Epidermal melanocyte (primary cell): Measurements from ENCODE around the gene HASPIN.

ENCODE experiments used
- DNase-seq: peaks from one replicate; pipeline ENCODE4 v3.0.0; 2011; ENCODE audit warnings: low spot score; ENCODE audit not compliant: insufficient read length

HASPIN gene

DNA sequence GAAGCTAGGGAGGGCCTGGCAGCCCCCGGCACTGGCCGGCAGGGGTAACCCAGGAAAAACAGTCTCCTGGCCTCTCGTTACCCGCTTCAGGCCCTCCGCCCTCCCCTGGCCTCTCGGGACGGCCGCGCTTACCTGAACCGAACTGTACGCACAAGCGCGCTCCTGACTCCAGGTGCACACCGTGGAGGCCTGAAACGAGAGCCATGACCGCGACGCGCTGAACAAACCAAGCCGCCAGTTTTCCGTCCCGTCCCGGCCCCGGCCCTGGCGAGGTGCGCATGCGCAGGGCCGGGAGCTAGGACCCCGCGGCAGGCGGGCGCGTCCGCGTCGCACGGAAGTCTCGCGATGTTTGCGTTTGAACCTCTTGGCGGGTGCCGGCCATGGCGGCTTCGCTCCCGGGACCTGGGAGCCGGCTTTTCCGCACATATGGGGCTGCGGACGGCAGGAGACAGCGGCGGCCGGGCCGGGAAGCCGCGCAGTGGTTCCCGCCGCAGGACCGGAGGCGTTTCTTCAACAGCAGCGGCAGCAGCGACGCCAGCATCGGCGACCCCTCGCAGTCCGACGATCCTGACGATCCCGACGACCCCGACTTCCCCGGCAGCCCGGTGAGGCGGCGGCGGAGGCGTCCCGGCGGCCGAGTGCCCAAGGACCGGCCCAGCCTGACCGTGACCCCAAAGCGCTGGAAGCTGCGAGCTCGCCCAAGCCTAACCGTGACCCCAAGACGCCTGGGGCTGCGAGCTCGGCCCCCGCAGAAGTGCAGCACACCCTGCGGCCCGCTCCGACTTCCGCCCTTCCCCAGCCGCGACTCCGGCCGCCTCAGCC lies at the start of gene HASPIN:
HASPIN (plus strand) TSS at position 348 of the 822 bp plus-strand sequence; CDS start at position 381, 33 bp downstream.
- DNase-seq, result peak; percentile 94

DNA sequence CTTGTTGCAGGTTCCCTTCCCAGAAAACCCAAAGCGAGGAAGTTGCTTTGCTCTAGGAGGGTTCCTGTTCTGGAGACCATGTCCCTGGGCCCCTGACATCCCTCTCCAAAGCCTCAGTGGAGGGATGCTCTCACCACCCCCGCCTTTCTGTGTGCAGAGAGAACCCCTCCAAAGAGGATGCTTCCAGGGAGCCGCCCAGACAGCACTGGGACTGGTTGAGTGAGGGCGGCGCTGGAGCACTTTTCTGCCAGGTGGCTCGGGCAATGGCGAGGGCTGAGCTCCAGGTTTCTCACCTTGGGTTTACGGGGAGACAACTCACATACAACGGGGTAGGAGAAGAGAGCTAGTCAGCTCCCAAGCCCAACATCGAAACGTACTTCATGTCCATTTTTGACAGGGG lies 47.8 kb upstream of the HASPIN start:
- DNase-seq, result no peak

DNA sequence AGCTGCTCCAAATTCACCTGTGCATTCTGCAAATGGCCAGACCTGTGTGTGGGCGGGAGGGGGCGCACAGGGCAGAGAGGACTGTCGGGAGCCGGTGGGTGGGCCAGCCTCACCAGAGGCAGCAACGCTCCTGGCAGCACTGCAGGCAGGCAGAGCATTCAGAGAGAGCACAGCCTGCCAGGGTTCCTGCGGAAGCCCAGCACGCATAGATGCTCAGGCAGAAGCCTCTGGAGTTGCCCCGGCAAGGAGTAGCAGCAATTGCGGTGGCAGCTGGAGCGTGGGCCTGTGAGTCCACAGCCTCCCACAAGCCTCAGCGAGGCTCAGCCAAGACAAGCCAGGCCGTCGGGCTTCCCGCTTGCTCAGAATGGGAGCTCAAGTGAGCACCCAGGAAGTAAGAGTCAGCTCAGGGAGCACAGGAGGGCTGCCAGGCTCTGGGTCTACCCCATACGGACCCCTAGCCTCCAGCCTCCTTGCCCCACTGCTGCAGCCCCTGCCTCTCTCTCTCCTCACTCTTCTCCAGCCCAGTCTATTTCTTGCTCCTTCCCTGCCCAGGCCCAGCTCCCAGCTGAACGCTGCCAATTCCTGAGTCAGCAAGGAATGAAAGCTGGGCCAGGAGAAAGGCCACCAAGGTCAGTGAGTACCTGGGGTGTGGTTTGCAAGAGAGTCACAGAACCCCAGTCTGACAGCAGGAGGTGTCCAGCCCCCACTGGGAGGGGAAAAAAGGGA lies 45.4 kb upstream of the HASPIN start:
- no peak for DNase-seq

DNA sequence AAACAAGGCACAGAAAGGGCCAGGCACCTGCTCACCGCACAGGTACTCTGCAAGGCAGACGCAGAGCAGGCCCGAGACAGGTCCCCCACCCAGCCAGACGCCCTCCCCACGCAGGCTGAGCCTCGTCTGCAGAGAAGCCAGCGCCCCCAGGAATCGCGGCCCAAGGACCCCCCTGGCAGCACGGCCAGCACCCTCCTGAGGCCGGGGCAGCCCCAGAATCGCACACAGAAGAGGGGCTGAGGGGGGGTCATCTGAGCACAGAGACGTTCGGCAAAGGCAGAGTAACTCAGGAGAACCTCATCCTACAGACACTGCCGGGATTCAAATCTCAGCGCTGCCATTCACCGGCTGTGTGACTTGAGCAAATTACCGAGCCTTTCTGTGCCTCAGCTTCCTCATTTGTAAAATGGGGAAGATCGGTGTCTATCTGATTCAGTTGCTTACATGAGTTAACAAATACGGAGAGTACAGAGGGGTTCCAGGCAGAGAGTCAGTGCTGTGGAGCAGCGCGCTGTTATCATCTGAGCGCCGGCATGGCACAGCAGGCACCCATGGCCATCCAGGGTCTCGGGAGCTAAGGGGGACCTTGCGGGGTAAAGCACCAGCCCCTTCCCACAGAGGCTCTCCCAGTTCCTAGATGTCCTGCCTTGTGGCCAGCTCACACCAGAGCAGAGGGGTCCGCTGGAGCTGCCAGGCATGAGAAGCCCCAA lies 44.7 kb upstream of the HASPIN start:
- no peak for DNase-seq

DNA sequence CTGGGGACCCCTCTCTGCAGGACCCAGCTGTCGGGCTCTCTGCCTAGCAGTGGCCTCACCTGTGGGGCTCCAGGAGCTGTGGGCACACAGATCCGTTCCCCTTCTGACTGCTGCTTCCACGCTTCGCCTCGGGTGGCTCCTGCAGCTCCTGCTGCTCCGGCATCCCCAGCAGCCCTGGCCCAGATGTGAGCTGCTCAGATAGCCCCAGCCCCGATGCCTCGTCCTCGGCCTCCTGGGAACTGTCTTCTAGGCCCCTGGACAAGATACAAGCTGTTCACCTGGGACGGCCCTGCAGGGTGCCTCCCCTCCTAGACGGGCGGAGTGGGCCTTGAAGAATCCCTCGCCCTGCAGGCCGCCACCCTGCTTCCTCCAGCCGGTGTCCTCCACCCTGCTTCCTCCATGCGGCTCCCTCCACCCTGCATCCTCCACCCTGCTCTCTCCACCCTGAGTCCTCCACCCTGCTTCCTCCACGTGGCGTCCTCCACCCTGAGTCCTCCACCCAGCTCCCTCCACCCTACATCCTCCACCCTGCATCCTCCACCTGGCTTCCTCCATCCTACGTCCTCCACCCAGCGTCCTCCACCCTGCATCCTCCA lies 44.1 kb upstream of the HASPIN start:
- no peak for DNase-seq

DNA sequence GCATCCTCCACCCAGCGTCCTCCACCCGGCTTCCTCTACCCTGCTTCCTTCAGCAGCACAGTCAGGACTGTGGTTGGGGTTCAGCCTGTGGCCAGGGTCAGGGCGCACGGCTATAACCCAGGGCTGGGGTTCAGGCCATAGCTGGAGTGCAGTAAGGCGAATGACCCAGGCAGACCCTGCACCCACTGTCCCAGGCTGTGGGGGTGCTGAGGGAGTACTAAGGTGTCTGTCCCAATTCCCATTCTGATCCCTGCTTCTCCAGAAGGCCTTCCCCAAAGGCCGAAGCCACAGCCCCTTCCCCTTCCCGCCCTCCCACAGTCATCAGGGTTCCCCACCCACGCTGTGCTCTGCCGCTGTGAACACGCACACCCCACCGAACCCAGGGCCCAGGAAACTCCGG lies 42.6 kb upstream of the HASPIN start:
- DNase-seq, result no peak

DNA sequence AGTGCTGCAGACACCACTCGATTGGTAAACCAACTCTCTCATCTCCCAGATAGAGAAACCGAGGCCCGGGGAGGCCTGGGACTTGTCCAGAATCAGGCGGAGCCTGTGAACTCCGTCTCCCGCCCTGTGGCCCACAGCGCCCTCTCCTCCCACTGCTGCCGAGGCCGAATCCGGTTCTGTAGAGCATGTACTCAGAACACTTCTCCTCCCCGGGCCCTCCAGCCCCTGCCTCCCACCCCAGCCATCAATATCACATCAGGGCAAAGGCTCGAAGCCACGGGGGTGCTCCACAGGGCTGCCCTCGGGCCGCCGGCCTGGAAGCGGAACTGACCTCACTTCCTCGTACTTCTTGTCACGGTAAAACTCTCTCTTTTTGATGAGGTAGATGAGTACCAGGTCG lies 42.1 kb upstream of the HASPIN start:
- DNase-seq, result no peak

DNA sequence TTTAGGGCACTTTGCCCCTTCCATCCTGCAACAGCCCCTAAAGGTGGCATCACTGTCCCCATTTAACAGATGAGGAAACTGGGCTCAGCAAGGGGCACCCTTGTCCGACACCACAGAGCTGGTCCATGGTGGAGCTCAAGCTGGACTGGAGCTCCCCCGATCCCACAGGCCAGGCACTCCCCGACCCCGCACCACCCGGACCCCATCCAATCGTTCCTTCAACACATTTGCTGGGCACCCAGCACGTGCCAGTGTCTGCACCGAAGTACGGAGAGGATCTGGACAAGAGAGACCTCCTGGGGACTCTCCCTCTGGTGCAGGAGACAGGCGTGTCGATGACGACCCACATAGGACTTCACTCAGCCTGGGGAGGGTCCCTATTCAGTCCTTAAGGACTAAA lies 41.7 kb upstream of the HASPIN start:
- DNase-seq, result no peak

DNA sequence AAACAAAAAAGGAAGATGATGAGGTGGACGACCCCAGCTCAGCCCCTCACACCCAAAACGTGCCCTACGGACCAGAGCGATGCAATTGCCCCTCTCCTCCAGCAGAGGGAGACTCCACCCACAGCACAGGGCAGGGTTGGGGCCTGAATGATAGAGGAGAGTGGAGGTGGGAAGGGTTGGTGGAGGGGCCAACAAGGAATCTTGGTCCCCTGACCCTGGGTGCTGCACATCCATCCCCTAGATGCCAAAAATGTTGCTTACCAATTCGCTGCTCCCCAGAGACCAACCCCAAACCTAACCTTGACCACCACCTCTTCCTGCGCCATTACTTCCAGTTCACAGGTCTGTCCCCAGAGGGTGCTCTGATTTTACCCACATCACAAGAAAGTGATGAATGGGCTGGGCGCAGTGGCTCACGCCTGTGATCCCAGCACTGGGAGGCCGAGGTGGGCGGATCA lies 40.6 kb upstream of the HASPIN start:
- peak; percentile 73 for DNase-seq

DNA sequence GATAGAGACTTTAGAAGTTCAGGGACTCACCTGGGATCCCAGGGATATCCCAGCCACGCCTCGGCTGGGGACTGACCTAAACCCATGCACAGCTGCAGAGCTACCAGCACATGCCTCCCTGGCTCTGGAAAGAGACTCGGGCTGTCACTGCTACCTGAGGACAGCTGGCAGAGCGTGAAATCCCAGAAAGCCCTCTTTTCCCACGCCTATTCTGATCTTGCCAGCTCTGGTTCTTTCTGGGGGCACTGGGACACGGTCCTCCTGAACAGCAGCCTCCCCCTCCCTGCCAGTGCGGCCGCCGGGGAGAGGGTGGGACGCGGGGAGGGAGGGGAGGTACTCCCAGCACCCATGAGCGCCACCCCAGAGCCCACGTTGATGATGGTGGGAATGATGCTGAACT lies 38.5 kb upstream of the HASPIN start:
- no peak for DNase-seq

DNA sequence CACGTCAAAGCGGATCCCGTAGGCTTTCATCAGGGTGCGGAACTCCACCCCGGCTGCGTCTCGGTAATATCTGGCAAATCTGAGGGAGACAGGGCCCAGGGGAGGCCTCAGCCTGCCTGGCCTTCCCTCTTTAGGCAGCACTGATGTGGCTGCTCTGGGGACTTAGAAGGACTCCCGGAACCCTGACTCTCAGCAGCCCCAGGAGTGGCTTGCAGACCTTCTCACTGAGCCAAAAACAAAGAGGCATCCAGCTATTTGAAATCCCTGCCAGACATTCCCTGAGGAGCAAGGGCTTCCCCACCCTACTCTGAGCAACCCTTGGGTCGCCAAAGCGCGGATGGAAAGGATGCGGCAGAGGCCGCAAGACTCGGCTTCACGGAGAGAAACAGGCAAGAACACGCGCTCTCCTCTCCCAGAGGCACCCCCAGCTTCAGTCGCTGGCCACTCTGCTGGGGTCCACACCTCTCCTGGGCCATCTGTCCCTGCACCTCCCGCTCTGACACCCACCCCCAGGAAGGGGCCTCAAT lies 35.6 kb upstream of the HASPIN start:
- DNase-seq, result peak; percentile 12

DNA sequence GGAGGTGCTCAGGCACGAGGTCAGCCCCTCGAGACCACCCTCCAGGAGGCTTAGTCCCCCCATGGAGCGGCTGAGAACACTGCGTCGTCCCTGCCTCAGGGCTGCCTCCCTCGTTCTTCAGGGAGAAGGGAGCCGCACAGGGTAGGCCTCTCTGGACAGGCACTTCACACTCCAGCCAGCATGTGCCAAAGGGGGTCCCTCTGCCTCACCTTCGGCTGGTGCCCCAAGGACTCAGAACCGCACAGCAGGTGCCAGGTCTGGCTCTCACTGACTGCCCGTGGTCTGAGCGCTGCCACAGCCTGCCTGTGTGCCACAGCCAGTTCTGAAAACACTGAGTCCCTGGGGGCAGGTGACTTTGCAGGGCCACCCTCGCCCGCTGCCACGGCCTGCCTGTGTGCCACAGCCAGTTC lies 34.8 kb upstream of the HASPIN start:
- peak; percentile 13 for DNase-seq

DNA sequence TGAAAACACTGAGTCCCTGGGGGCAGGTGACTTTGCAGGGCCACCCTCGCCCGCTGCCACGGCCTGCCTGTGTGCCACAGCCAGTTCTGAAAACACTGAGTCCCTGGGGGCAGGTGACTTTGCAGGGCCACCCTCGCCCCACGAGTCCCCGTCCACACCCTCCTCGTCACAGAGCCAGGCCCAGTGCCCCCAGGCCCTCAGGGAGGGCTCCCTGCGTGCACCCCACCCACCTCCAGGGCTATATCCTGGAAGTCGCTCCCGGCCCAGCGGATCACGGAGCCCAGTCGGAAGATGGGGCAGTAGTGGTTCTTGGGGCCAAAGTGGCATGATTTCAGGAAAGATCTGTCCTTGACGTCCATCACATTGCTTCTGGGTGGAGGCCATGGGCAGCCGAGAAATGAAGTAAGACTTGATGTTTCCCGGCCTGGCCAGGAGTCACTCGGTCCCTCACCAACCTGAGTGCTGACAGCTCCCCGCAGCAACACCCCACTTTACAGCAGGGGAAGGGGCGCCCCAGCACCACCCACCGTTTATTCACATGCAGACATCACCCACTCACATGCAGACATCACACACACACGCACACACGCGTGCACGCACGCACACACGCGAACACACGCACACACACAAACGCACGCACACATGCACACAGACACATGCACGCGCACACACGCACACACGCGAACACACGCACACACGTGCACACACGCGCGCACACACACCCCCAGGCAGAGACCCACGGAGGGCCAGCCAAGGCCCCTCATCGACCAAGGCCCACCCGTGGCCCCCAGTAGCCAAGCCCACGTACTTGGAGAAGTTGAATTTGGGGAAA lies 34.2 kb upstream of the HASPIN start:
- peak; percentile 4 for DNase-seq

DNA sequence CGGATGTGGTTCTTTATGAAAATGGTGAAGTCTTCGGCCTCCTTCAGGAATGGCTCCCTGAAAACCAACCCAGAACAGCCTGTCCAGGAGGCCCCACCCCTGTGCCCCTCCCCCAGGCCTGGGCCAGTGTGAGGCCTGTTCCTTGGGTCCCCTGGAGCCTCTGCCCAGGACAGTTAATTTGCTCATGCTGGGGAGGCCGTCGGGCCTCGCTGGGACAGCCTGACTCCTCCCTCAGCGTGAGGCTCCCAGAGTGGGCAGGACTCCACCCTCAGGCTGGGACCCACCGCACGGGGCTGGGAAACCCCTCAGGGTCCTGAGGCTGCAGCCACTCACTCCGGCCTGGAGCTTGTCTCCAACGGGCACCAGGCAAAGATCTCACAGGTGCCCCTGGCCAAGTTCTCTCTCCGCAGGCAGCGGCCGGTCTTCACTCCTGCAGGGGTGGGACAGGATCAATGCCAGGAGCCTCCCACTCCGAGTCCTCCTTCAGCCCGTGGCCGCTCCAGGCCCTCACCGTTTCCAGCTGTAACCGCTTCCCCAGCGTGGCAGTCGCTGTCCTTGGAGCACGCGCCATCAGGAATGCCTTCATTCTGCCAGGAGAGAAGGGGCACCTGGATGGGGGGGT lies 33.5 kb upstream of the HASPIN start:
- DNase-seq, result peak; percentile 4

DNA sequence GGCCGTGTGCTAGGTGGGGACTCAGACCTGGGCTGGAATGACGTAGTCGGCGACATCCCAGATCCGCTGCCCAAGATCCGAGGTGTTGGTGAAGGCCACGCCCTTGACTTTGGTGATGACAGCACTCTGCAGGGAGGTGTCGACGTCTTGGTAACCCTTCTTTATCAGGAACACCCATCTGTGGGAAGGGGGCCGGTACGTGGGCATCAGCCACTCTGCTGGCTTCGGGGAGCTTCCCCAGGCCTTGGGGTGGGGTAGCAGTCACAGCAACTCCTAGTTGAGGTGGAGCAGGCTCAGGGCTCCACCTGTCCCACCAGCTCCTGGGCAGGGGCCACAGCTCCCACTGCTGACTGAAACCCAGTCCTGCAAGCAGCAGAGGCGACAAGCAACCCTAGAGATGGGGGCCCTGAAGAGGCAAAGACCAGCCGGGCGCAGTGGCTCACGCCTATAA lies 32.1 kb upstream of the HASPIN start:
- DNase-seq, result no peak

DNA sequence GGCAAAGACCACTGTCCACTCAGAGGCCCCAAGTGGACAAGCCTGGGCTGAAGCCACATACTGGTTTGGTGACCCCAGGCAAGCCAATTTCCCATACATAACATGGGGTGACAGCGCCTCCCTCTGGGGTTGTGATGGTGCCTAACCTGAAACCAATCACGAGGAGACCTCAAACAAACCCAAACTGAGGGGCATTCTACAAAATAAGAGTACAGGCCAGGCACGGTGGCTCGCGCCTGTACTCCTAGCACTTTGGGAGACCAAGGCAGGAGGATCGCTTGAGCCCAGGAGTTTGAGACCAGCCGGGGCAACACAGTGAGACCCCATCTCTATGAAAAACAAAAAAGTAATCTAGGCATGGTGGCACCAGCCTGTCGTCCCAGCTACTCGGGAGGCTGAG lies 31.4 kb upstream of the HASPIN start:
- DNase-seq, result no peak

DNA sequence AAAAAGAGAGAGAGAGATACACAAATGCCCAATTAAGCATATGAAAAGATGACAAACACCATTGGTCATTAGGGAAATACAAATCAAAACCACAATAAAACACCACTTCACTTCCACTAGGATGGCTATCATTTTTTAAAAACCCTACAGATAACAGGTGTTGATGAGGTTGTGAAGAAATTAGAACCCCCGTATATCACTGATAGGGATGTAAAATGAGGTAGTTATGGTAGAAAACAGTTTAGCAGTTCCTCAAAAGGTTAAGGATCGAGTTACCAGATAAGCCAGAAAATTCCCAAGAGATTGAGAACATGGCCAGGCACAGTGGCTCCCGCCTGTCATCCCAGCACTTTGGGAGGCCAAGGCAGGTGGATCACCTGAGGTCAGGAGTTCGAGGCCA lies 30.6 kb upstream of the HASPIN start:
- DNase-seq, result no peak

DNA sequence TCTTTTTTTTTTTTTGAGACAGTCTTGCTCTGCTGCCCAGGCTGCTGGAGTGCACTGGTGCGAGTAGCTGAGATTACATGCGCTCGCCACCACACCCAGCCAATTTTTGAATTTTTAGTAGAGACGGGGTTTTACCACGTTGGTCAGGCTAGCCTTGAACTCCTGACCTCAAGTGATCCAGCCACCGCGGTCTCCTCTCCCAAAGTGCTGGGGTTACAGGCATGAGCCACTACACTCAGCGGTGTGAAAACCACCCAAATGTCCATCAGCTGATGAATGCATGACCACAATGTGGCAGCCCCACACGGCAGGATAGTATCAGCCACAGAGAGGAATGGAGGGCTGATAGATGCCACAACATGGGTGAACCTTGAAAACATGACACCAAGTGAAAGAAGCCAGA lies 29.9 kb upstream of the HASPIN start:
- no peak for DNase-seq

DNA sequence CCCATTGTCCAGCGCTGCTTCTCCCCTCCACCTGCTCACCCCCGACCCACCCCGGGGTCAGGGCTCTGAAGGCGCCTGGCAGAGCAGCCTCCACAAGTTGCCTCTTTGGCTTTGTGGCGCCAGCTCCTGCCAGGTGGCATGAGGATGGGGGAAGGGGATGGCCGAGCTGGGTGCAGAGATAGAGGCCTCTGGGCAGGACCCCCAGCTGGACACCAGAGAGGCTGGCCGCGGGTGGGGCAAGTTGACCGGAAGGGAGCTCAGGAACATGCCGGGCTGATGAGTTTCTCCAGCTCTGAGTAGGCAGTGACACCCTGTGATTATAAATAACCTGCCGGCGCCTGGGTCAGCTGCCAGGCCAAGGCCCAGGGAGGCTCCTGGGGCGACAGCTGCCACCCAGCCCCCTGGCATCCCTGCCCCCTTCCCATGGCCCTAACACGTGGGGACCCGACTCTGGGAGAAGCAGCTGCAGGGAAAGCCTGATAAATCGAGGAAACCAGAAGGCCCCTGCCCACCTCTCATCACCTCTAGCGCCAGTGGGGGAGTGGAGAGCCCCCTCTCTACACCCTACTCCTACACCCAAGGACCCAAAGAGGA lies 28.5 kb upstream of the HASPIN start:
- no peak for DNase-seq
